Measurements from ENCODE around the gene CDH23. TPM values are rescaled to one million over a fixed set of nuclear protein-coding genes. Genes with fewer than 3 reads are reported as not detected.

Gene CDH23
- total and polyA plus RNA-seq, 2 of the 8 experiments (the other 6 are each of a cell fraction or from before 2014, with no cell fraction given): 1.9 to 4.9 TPM

DNA sequence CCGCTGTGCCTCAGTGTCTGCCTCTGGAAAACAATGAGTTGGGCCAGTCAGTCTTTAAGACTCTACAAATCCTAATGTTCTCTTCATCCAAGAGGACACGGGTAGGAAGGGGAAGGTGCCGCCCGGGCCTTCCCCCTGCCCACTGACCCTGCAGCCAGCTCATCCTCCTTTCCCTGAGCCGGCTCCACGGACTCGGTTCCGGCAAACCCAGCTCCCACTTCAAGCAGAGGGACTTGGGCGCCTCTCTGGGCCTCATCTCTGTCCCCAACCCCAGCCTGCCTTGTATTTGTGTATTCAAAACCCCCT lies 227.2 kb downstream of the CDH23 start:
- Histone ChIP-seq H3K4me2 (ENCODE audit: insufficient read depth in 1 of 2, low read depth in 2 of 2, low read length in 2 of 2) (peak overlapping the region; percentile 29 to 82; a peak in 3 of 4 replicates), H3K23me2 (ENCODE audit: low read depth, low read length) (no peaks in the 10 kb centered on the region; the same call in 1 of the 2 replicates), H4K8ac (ENCODE audit: extremely low read depth, insufficient read depth, low read length) (peak overlapping the region; percentile 42; the same call in 1 of the 2 replicates), H3K14ac (ENCODE audit: insufficient read length) (no peak overlapping the region), H2BK15ac (ENCODE audit: low read length) (0 out of 2 replicates have a peak overlapping the region, but pooled peaks have one; percentile 51), H3K4me1 (replicated peaks in 1 of 4; ENCODE audit: control insufficient read depth in 3 of 4, insufficient read depth in 4 of 4, low read length in 3 of 4) (peaks cover 25 to 52% (median 35%) of the 10 kb centered on the region in 4 experiments), H3K27ac (ENCODE audit: low read depth, low read length) (no peak overlapping the region), H2BK20ac (ENCODE audit: low read length) (peak overlapping the region; percentile 48; the same call in 1 of the 2 replicates), H3K36me3 (ENCODE audit: control insufficient read depth in 2 of 4, insufficient read depth in 4 of 4, low read length in 3 of 4) (no peaks in the 10 kb centered on the region), H3K18ac (ENCODE audit: extremely low read depth, low read length) (peak overlapping the region; percentile 65; the same call in 1 of the 2 replicates), H3K56ac (replicated peaks; ENCODE audit: insufficient read length, low read depth, low read length) (no peak overlapping the region), H4K20me1 (replicated peaks in 1 of 2; ENCODE audit: control insufficient read depth in 1 of 2, insufficient read depth in 2 of 2, low read length in 2 of 2) (no peaks in the 10 kb centered on the region), H4K91ac (replicated peaks; ENCODE audit: insufficient read length, low read length) (no peak overlapping the region), H3K9ac (replicated peaks in 1 of 4; ENCODE audit: extremely low read depth in 1 of 4, low read depth in 3 of 4, low read length in 3 of 4) (no peak overlapping the region), H2AFZ (ENCODE audit: low read length) (no peak overlapping the region), H2BK120ac (replicated peaks; ENCODE audit: low read depth, low read length) (no peak overlapping the region), H3K23ac (ENCODE audit: insufficient read length) (no peak overlapping the region), H3K4ac (replicated peaks; ENCODE audit: insufficient read length, low read depth, low read length) (no peak overlapping the region), H3K4me3 (ENCODE audit: extremely low read depth in 1 of 4, insufficient read depth in 2 of 4, low read depth in 3 of 4, low read length in 4 of 4) (no peak overlapping the region), H2BK5ac (ENCODE audit: low read depth, low read length) (peak overlapping the region; percentile 75; the same call in 1 of the 2 replicates), H4K5ac (ENCODE audit: insufficient read length, low read depth, low read length) (no peak overlapping the region), H3K79me1 (ENCODE audit: low read depth, low read length) (no peaks in the 10 kb centered on the region), H3K79me2 (ENCODE audit: control insufficient read depth in 1 of 2, insufficient read depth in 2 of 2, low read length in 2 of 2) (no peaks in the 10 kb centered on the region), H3K9me3 (ENCODE audit: insufficient read depth in 2 of 2, low read depth in 1 of 2, low read length in 1 of 2) (no peaks in the 10 kb centered on the region), H2AK5ac (ENCODE audit: low read depth, low read length) (no peak overlapping the region), H3K27me3 (replicated peaks in 1 of 4; ENCODE audit: control insufficient read depth in 3 of 4, extremely low read depth in 1 of 4, insufficient read depth in 3 of 4, low read length in 3 of 4) (no peaks in the 10 kb centered on the region), H2BK12ac (ENCODE audit: low read depth, low read length) (peak overlapping the region; percentile 44)
- TF ChIP-seq POLR2A (IDR thresholded peaks at IDR 0.05; ENCODE audit: control extremely low read depth in 1 of 2, low read depth in 2 of 2, low read length in 2 of 2): no peak
- TF ChIP-seq HDAC6 (IDR thresholded peaks at IDR 0.05; ENCODE audit: low read depth, low read length): no peak
- TF ChIP-seq SUZ12 (IDR thresholded peaks at IDR 0.05; ENCODE audit: low read length): no peak
- TF ChIP-seq CBX5 (IDR thresholded peaks at IDR 0.05; ENCODE audit: low read depth, low read length): no peak
- no peak for TF ChIP-seq ATF3 (IDR thresholded peaks at IDR 0.05; ENCODE audit: insufficient read depth, low read depth, low read length)
- no peak for TF ChIP-seq NRF1 (IDR thresholded peaks at IDR 0.05; ENCODE audit: low read depth, low read length)
- no peak for TF ChIP-seq RNF2 (IDR thresholded peaks at IDR 0.05; ENCODE audit: borderline replicate concordance, low read depth, low read length, missing control alignments, poor library complexity, severe bottlenecking)
- TF ChIP-seq BACH1 (IDR thresholded peaks at IDR 0.05; ENCODE audit: low read length): no peak
- TF ChIP-seq CBX8 (IDR thresholded peaks at IDR 0.05; ENCODE audit: borderline replicate concordance, low read depth, low read length): no peak
- no peak for TF ChIP-seq SIX5 (IDR thresholded peaks at IDR 0.05; ENCODE audit: low read depth, low read length)
- TF ChIP-seq CTBP2 (IDR thresholded peaks at IDR 0.05; ENCODE audit: borderline replicate concordance, insufficient read depth, insufficient read length, low read length): no peak
- WGBS, 2 experiments (ENCODE audit: extremely low coverage in 1 of 2, insufficient coverage in 1 of 2, insufficient read length in 1 of 2, insufficient replicate concordance in 2 of 2, low coverage in 1 of 2, low lambda C conversion rate in 2 of 2, missing lambda C conversion rate in 1 of 2): 60% methylated on average over 5 of the region's 9 CpGs; no CpG with 5 or more reads in 1 of the 2 experiments
- no peak for DNase-seq (ENCODE audit: low read depth in 1 of 2, low spot score in 2 of 2)
- POLR2A ChIA-PET (ENCODE audit: partially characterized antibody): interaction anchor here (0.7 kb wide), 1 partner anchor 11 kb away, joined by 3 read pairs; no protein-coding TSS in a partner anchor
- CTCF ChIA-PET (ENCODE audit: partially characterized antibody): interaction anchor here (0.6 to 16.1 kb wide), 15 partner anchors 10 to 309 kb away, joined by 3 to 169 read pairs (median 8); no protein-coding TSS in a partner anchor
- no peak for FAIRE-seq
